IMR-90 (cell line): ENCODE results near the gene TOP3B. TPM values are rescaled to one million over a fixed set of nuclear protein-coding genes. Genes with fewer than 3 reads are reported as not detected.

Experiments used
- ATAC-seq: fragments of 200-7000 bp; cut with Tn5 transposase; 2 replicates; pipeline ENCODE4 v1.9.1; 2020; ENCODE audit warnings: low read depth, mild to moderate bottlenecking, moderate library complexity
- BruUV-seq: library from RNA; stranded (reverse); fragments of 400-500 nt; replicated peaks from 2 replicates; lab custom pipeline; 2021; lab: Mats Ljungman, UMichigan
- CTCF ChIA-PET: fragments of 300-600 bp; formaldehyde crosslinking; extraction: SDS; loops from one replicate; lab custom pipeline; 2021; ENCODE audit warnings: antibody characterized with exemption; lab: Yijun Ruan, JAX
- POLR2A ChIA-PET: fragments of 300-600 bp; sonication (Branson Sonifier 250); formaldehyde crosslinking; loops from one replicate; lab custom pipeline; 2022; ENCODE audit warnings: antibody characterized with exemption; ENCODE audit not compliant: unreplicated experiment; lab: Charles Lee
- DNase-seq: peaks from one replicate; pipeline ENCODE4 v3.0.0; 2013
- H2AFZ ChIP-seq: replicated peaks from 2 replicates; pipeline ENCODE3; 2013; ENCODE audit warnings: low read length, mild to moderate bottlenecking; ENCODE audit not compliant: poor library complexity
- H2AK5ac ChIP-seq: 2 replicates; pipeline ENCODE4 v1.6.1; 2013; ENCODE audit warnings: low read depth, low read length, inconsistent platforms
- H2AK9ac ChIP-seq: replicated peaks from 2 replicates; pipeline ENCODE3; 2013; ENCODE audit warnings: mild to moderate bottlenecking, low read depth, low read length, moderate library complexity; ENCODE audit not compliant: poor library complexity
- H2BK120ac ChIP-seq: 2 replicates; pipeline ENCODE4 v1.6.1; 2013; ENCODE audit warnings: low read depth, low read length, inconsistent platforms
- H2BK15ac ChIP-seq: 3 replicates; pipeline ENCODE4 v1.6.1; 2013; ENCODE audit warnings: low read depth, low read length, inconsistent platforms
- H2BK20ac ChIP-seq: 2 replicates; pipeline ENCODE4 v1.6.1; 2013; ENCODE audit warnings: low read depth, mild to moderate bottlenecking, inconsistent platforms, low read length, moderate library complexity
- H2BK5ac ChIP-seq: 2 replicates; pipeline ENCODE4 v1.6.1; 2013; ENCODE audit warnings: mild to moderate bottlenecking, low read depth, low read length, inconsistent platforms; ENCODE audit not compliant: poor library complexity, severe bottlenecking
- H3K14ac ChIP-seq: replicated peaks from 2 replicates; pipeline ENCODE4 v1.6.1; 2013; ENCODE audit warnings: low read depth, low read length, inconsistent platforms
- H3K18ac ChIP-seq: 2 replicates; pipeline ENCODE4 v1.6.1; 2013; ENCODE audit warnings: low read depth, low read length, control low read depth
- H3K23ac ChIP-seq: 2 replicates; pipeline ENCODE4 v1.6.1; 2013; ENCODE audit warnings: low read depth, low read length, inconsistent platforms
- H3K27ac ChIP-seq: 2 replicates; pipeline ENCODE4 v1.5.1; 2013; ENCODE audit warnings: mild to moderate bottlenecking, control low read depth, low read length; ENCODE audit not compliant: insufficient read depth
- H3K27me3 ChIP-seq: 2 replicates; pipeline ENCODE4 v1.6.1; 2013; ENCODE audit warnings: low read length; ENCODE audit not compliant: control insufficient read depth, insufficient read depth
- H3K36me3 ChIP-seq: 2 replicates; pipeline ENCODE4 v1.6.1; 2013; ENCODE audit warnings: low read length, mixed read lengths; ENCODE audit not compliant: control insufficient read depth, insufficient read depth
- H3K4ac ChIP-seq: 2 replicates; pipeline ENCODE4 v1.6.1; 2013; ENCODE audit warnings: low read depth, low read length, inconsistent platforms
- H3K4me1 ChIP-seq: 2 replicates; pipeline ENCODE4 v1.6.1; 2013; ENCODE audit warnings: low read length, mixed read lengths; ENCODE audit not compliant: control insufficient read depth, insufficient read depth
- H3K4me2 ChIP-seq: 2 replicates; pipeline ENCODE4 v1.6.1; 2013; ENCODE audit warnings: low read depth, mild to moderate bottlenecking, control low read depth, low read length, moderate library complexity
- H3K4me3 ChIP-seq: 2 replicates; pipeline ENCODE4 v1.5.1; 2013; ENCODE audit warnings: low read depth, mild to moderate bottlenecking, control low read depth, low read length, moderate library complexity; ENCODE audit not compliant: insufficient read depth
- H3K56ac ChIP-seq: 2 replicates; pipeline ENCODE4 v1.6.1; 2013; ENCODE audit warnings: low read length, inconsistent platforms; ENCODE audit not compliant: insufficient read depth; ENCODE audit errors: extremely low read depth
- H3K79me1 ChIP-seq, 2 experiments: 2 replicates each; pipeline ENCODE4 v1.6.1; 2013; ENCODE audit warnings: low read length in 2 of 2, inconsistent platforms in 1 of 2, low read depth in 1 of 2
- H3K9ac ChIP-seq: 2 replicates; pipeline ENCODE4 v1.6.1; 2013; ENCODE audit warnings: low read depth, low read length, control low read depth
- H3K9me1 ChIP-seq: 2 replicates; pipeline ENCODE4 v1.6.1; 2013; ENCODE audit warnings: low read length, inconsistent platforms; ENCODE audit not compliant: insufficient read depth
- H3K9me3 ChIP-seq: 2 replicates; pipeline ENCODE4 v1.6.1; 2013; ENCODE audit warnings: low read length; ENCODE audit not compliant: control insufficient read depth, insufficient read depth
- H4K20me1 ChIP-seq: 2 replicates; pipeline ENCODE4 v1.6.1; 2013; ENCODE audit warnings: low read length, inconsistent platforms; ENCODE audit not compliant: insufficient read depth
- H4K5ac ChIP-seq: 2 replicates; pipeline ENCODE4 v1.6.1; 2013; ENCODE audit warnings: mild to moderate bottlenecking, low read depth, low read length, control low read depth
- H4K8ac ChIP-seq, 2 experiments: 2 replicates each; pipeline ENCODE4 v1.6.1; 2013; ENCODE audit warnings: low read depth in 2 of 2, low read length in 2 of 2, control low read depth in 1 of 2, inconsistent platforms in 1 of 2
- H4K91ac ChIP-seq: 2 replicates; pipeline ENCODE4 v1.6.1; 2013; ENCODE audit warnings: low read depth, low read length, inconsistent platforms; ENCODE audit not compliant: insufficient read depth
- BHLHE40 ChIP-seq: fragments of 150-350 bp; IDR thresholded peaks from 2 replicates; pipeline ENCODE4 v1.6.1; 2016; ENCODE audit warnings: mild to moderate bottlenecking, low read depth, low read length
- CEBPB ChIP-seq: IDR thresholded peaks from 2 replicates; pipeline ENCODE4 v1.6.1; 2012; ENCODE audit warnings: low read depth, low read length, improper control_type of control experiment
- CHD1 ChIP-seq: IDR thresholded peaks from 2 replicates; pipeline ENCODE4 v1.6.1; 2012; ENCODE audit warnings: low read depth, low read length, improper control_type of control experiment
- CTCF ChIP-seq: conservative IDR thresholded peaks from 2 replicates; pipeline ENCODE4 v1.5.1; 2012; ENCODE audit warnings: mild to moderate bottlenecking, low read depth, low read length, improper control_type of control experiment
- ELK1 ChIP-seq: fragments of 150-350 bp; IDR thresholded peaks from 2 replicates; pipeline ENCODE4 v1.6.1; 2016; ENCODE audit warnings: low read depth, mild to moderate bottlenecking, low read length, moderate library complexity, borderline replicate concordance
- FOS ChIP-seq: fragments of 150-350 bp; IDR thresholded peaks from 2 replicates; pipeline ENCODE4 v1.6.1; 2016; ENCODE audit warnings: low read depth, low read length
- MAFK ChIP-seq: IDR thresholded peaks from 2 replicates; pipeline ENCODE4 v1.6.1; 2012; ENCODE audit warnings: low read depth, low read length, improper control_type of control experiment
- MAZ ChIP-seq: IDR thresholded peaks from 2 replicates; pipeline ENCODE4 v1.6.1; 2012; ENCODE audit warnings: low read depth, mild to moderate bottlenecking, low read length, improper control_type of control experiment, moderate library complexity, borderline replicate concordance
- MXI1 ChIP-seq: IDR thresholded peaks from 2 replicates; pipeline ENCODE4 v1.6.1; 2012; ENCODE audit warnings: low read depth, mild to moderate bottlenecking, low read length, moderate library complexity, borderline replicate concordance
- NFE2L2 ChIP-seq: fragments of 150-350 bp; IDR thresholded peaks from 2 replicates; pipeline ENCODE4 v1.6.1; 2016; ENCODE audit warnings: low read depth, mild to moderate bottlenecking, low read length
- POLR2A ChIP-seq: IDR thresholded peaks from 2 replicates; pipeline ENCODE4 v1.6.1; 2012; ENCODE audit warnings: mild to moderate bottlenecking, low read depth, low read length
- RAD21 ChIP-seq: IDR thresholded peaks from 2 replicates; pipeline ENCODE4 v1.6.1; 2012; ENCODE audit warnings: low read length, improper control_type of control experiment
- RCOR1 ChIP-seq: IDR thresholded peaks from 2 replicates; pipeline ENCODE4 v1.6.1; 2012; ENCODE audit warnings: mild to moderate bottlenecking, low read length, improper control_type of control experiment; ENCODE audit not compliant: insufficient replicate concordance
- RFX5 ChIP-seq: IDR thresholded peaks from 2 replicates; pipeline ENCODE4 v1.8.0; 2012; ENCODE audit warnings: low read depth, mild to moderate bottlenecking, low read length, moderate library complexity
- SMC3 ChIP-seq: fragments of 150-350 bp; IDR thresholded peaks from 2 replicates; pipeline ENCODE4 v1.6.1; 2016; ENCODE audit warnings: low read depth, mild to moderate bottlenecking, antibody characterized with exemption, low read length, moderate library complexity
- USF2 ChIP-seq: fragments of 150-350 bp; IDR thresholded peaks from 2 replicates; pipeline ENCODE4 v1.6.1; 2017; ENCODE audit warnings: mild to moderate bottlenecking, antibody characterized with exemption, low read length, low read depth
- WGBS, 2 experiments: methylation state at CpG; one replicate each; pipeline versions ENCODE4 v1.1.5 to v1.1.7; 2013; ENCODE audit warnings: missing lambda C conversion rate in 2 of 2; ENCODE audit not compliant: insufficient read length in 1 of 2; ENCODE audit errors: extremely low coverage in 2 of 2; 5-methylcytosine and 5-hydroxymethylcytosine counted together
- dilution Hi-C: fragments of 300-500 bp; cut with HindIII; formaldehyde crosslinking; loops from one replicate; pipeline ENCODE4 v1.14.3; 2018; ENCODE audit warnings: low sequenced_read_pairs; ENCODE audit not compliant: unreplicated experiment
- in situ Hi-C: fragments of 300-500 bp; cut with MboI; formaldehyde crosslinking; loops from 3 replicates; pipeline ENCODE4 v1.14.3; 2019; ENCODE audit warnings: low sequenced_read_pairs, inconsistent platforms, mixed read lengths
- intact Hi-C: fragments of 100-400 bp; cut with micrococcal nuclease; formaldehyde crosslinking; loops from 2 replicates; pipeline ENCODE4 v1.10.0; 2022
- polyA plus RNA-seq, 3 experiments: library from polyadenylated mRNA; depleted of rRNA; stranded (reverse); fragments of >200 nt; gene quantifications; 2 replicates each; pipeline ENCODE4 v1.2.3, GENCODE V29; 2012; ENCODE audit warnings: low replicate concordance in 1 of 3
- total RNA-seq: library from RNA; depleted of rRNA; stranded (reverse); fragments of >200 nt; gene quantifications from 2 replicates; pipeline ENCODE4 v1.2.3, GENCODE V29; 2012

The TOP3B gene
- total and polyA plus RNA-seq, 2 of the 4 experiments (the other 2 are of a cell fraction) = 23.0 to 23.5 TPM

GRCh38 chr22:21981874-21982273 lies 713 bp downstream of the TOP3B start:
- peak overlapping the region; percentile 43; the same call in 1 of the 2 replicates for H4K5ac ChIP-seq
- H3K9ac ChIP-seq = peak overlapping the region; percentile 84
- no peak overlapping the region for H3K14ac ChIP-seq
- no TSS peak for BruUV-seq
- H3K56ac ChIP-seq = no peak overlapping the region
- no peak overlapping the region for H2AFZ ChIP-seq
- peak overlapping the region; percentile 75; the same call in 1 of the 2 replicates for H3K27ac ChIP-seq
- no peak overlapping the region for H2BK20ac ChIP-seq
- in situ Hi-C loops = no loop called here
- H3K36me3 ChIP-seq = peaks cover 9% of the 10 kb centered on the region
- peaks cover 2% of the 10 kb centered on the region; the same call in 1 of the 2 replicates for H3K4me1 ChIP-seq
- no peaks in the 10 kb centered on the region for H3K9me3 ChIP-seq
- peak overlapping the region; percentile 84 for H3K4me2 ChIP-seq
- peaks cover 19% of the 10 kb centered on the region; the same call in 1 of the 2 replicates for H4K20me1 ChIP-seq
- WGBS, 2 experiments = no CpG with 5 or more reads among the region's 2 CpGs
- no peak overlapping the region for H3K18ac ChIP-seq
- H2BK15ac ChIP-seq = no peak overlapping the region
- H2BK5ac ChIP-seq = no peak overlapping the region
- peaks cover 9% of the 10 kb centered on the region for H3K9me1 ChIP-seq
- dilution Hi-C loops = no loop called here
- no peak overlapping the region for H2AK5ac ChIP-seq
- H4K91ac ChIP-seq = no peak overlapping the region
- ATAC-seq (no peak), DNase-seq (no peak)
- no peak overlapping the region for H2BK120ac ChIP-seq
- peaks cover 30 to 49% of the 10 kb centered on the region in 2 experiments for H3K79me1 ChIP-seq
- ChIA-PET CTCF (interaction anchor here (1.7 kb wide), 1 partner anchor 10 kb away, joined by 7 read pairs; no protein-coding TSS in a partner anchor), POLR2A (no interaction called here)
- intact Hi-C loops = loop anchor here (10.0 kb wide), 1 partner anchor 173 kb away; no protein-coding TSS in a partner anchor
- no peaks in the 10 kb centered on the region for H3K27me3 ChIP-seq
- no peak overlapping the region for H3K4ac ChIP-seq
- peak overlapping the region in 1 of 2 experiments; percentile 61; a peak in 1 of 4 replicates for H4K8ac ChIP-seq
- TF ChIP-seq MXI1 = no peak
- no peak for TF ChIP-seq BHLHE40
- no peak for TF ChIP-seq MAFK
- no peak for TF ChIP-seq RAD21
- no peak for TF ChIP-seq FOS
- TF ChIP-seq POLR2A = no peak
- no peak for TF ChIP-seq RCOR1
- no peak for TF ChIP-seq RFX5
- no peak for TF ChIP-seq CEBPB
- TF ChIP-seq NFE2L2 = no peak
- no peak for TF ChIP-seq SMC3
- TF ChIP-seq ELK1 = no peak
- TF ChIP-seq CTCF = no peak
- TF ChIP-seq CHD1 = no peak
- no peak for TF ChIP-seq USF2
- no peak for TF ChIP-seq MAZ
- peak overlapping the region; percentile 93 for H2AK9ac ChIP-seq
- H3K4me3 ChIP-seq = peak overlapping the region; percentile 86
- no peak overlapping the region for H3K23ac ChIP-seq
